ENCODE measurements around the gene CT45A3.
"Not testable (repeated sequence)": the region's sequence is repeated elsewhere in the genome, so short reads cannot be mapped to it uniquely, and the experiment has no call there.

Gene CT45A3

GRCh38 chrX:135768091-135768490 is at the start of gene CT45A3:
TSS of gene CT45A3 (minus strand) at chrX:135768191. CDS start at chrX:135764444, 3,747 bp downstream.
- DNase-seq (ENCODE audit: low read depth) = not testable (repeated sequence)

DNA sequence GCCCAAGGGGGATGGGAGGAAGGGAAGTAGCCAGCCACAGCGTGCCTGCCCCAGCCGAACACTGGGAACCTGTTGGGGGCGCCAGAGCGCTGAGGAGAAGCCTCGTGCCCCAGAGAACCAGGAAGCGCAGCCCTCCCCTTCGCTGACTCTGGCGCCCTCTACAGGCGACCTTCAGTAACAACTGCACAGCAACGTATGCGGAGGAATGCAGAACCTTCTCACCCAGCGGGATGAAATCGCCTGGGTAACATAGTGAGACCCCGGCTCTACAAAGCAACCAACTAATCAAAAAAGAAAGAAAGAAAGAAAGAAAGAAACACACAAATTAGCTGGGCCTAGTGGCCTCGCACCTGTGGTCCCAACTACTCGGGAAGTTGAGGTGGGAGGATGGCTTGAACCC is 34.7 kb upstream of the CT45A3 start, which contains the start of gene CT45A6:
Gene CT45A6, minus strand, starts transcription at position 101 of the 400 bp plus-strand sequence. CDS start 3,794 bp downstream, outside the sequence.
- not testable (repeated sequence) for DNase-seq (ENCODE audit: low read depth)

DNA sequence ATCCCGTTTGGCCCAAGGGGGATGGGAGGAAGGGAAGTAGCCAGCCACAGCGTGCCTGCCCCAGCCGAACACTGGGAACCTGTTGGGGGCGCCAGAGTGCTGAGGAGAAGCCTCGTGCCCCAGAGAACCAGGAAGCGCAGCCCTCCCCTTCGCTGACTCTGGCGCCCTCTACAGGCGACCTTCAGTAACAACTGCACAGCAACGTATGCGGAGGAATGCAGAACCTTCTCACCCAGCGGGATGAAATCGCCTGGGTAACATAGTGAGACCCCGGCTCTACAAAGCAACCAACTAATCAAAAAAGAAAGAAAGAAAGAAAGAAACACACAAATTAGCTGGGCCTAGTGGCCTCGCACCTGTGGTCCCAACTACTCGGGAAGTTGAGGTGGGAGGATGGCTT is 17.4 kb upstream of the CT45A3 start, which contains the start of gene CT45A5:
Gene CT45A5, minus strand, starts transcription at position 101 of the 400 bp plus-strand sequence. CDS start 3,774 bp downstream, outside the sequence.
- not testable (repeated sequence) for DNase-seq (ENCODE audit: low read depth)

DNA sequence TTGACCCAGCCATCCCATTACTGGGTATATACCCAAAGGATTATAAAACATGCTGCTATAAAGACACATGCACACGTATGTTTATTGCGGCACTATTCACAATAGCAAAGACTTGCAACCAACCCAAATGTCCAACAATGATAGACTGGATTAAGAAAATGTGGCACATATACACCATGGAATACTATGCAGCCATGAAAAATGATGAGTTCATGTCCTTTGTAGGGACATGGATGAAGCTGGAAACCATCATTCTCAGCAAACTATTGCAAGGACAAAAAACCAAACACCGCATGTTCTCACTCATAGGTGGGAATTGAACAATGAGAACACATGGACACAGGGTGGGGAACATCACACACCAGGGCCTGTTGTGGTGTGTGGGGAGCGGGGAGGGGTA is 23.3 kb downstream of the CT45A3 start:
- DNase-seq (ENCODE audit: low read depth) = not testable (repeated sequence)

DNA sequence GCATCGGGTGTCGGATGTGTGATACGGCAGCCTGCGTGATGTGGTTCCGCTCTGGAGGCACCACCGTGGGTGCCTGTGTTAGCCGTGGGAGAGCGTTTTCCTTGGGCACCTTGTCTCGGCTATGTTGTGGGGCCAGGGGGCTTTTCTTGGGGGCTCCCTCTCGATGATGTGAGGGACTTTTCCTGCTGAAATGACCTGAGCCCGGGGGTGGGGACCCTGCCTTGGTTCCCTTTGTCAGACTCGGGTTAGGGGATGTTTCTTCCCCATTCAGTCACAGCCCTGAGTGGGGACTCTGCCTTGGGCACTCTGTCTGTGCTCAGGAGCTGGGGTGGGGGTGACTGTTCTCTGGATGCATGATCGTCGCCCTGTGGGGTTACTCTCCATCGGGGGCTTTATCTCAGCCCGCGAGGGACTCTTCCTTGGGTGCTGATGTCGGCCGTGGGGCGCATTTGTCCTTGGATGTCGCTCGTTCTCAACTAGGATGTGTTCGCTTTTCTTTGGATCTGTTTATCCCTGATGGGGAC is 26.7 kb downstream of the CT45A3 start:
- DNase-seq (ENCODE audit: low read depth) = no peak

- DNase-seq (ENCODE audit: low read depth) = no peak
Observed at GRCh38 chrX:135740681-135741149, 27.3 kb downstream of the CT45A3 start.

- no peak for DNase-seq (ENCODE audit: low read depth)
Observed at GRCh38 chrX:135737366-135738071, 30.5 kb downstream of the CT45A3 start.

GRCh38 chrX:135734666-135735065 is 33.3 kb downstream of the CT45A3 start:
- not testable (repeated sequence) for DNase-seq (ENCODE audit: low read depth)

DNA sequence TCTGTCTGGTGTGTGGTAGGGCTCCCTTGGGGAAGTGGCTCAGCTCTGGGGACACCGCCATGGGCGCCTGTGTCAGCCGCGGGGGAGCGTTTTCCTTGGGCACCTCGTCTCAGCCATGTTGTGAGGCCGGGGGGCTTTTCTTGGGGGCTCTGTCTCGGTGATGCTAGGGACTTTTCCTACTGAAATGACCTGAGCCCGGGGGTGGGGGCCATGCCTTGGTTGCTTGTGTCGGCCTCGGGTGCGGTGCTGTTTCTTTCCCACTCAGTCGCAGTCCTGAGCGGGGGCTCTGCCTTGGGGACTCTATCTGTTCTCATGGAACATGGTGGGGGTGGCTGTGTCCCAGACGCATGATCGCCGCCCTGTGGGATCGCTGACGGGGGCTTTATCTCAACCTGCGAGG is 54.2 kb downstream of the CT45A3 start:
- DNase-seq (ENCODE audit: low read depth) = no peak

DNA sequence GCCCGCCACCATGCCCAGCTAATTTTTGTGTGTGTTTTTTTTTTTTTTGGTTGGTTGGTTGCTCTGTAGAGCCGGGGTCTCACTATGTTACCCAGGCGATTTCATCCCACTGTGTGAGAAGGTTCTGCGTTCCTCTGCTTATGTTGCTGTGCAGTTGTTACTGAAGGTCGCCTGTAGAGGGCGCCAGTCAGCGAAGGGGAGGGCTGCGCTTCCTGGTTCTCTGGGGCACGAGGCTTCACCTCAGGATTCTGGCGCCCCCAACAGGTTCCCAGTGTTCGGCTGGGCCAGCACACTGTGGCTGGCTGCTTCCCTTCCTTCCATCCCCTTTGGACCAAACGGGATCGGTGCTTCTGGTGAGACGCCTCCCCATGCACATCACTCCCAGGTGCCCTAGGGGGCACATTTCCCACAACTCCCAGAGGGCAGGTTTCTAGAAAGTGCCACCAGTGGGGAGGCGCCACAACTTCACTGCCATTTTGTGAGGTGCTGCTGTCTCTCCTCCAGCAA is 54.8 kb downstream of the CT45A3 start, which contains the start of gene CT45A1:
Gene CT45A1, plus strand, starts transcription at position 457 of the 507 bp plus-strand sequence. CDS start 5,302 bp downstream, outside the sequence.
- not testable (repeated sequence) for DNase-seq (ENCODE audit: low read depth)

Measured in HS-5 (cell line).